CD4-positive, alpha-beta T cell (primary cell): ENCODE results near the gene SFMBT1. TPM values are rescaled to one million over a fixed set of nuclear protein-coding genes. Genes with fewer than 3 reads are reported as not detected.

Experiments
- ATAC-seq: fragments of 200-7000 bp; cut with Tn5 transposase; one replicate; pipeline ENCODE4 v1.10.0; 2022; ENCODE audit warnings: mild to moderate bottlenecking; ENCODE audit not compliant: poor library complexity
- CTCF ChIA-PET: fragments of 350-600 bp; sonication (Branson Sonifier 250); formaldehyde crosslinking; loops from one replicate; lab custom pipeline; 2021; ENCODE audit warnings: antibody characterized with exemption, inconsistent platforms; lab: Charles Lee
- POLR2A ChIA-PET: fragments of 350-600 bp; sonication (Branson Sonifier 250); formaldehyde crosslinking; loops from one replicate; lab custom pipeline; 2021; ENCODE audit warnings: antibody characterized with exemption, inconsistent platforms; lab: Charles Lee
- DNase-seq, 14 experiments: peaks; one replicate each; pipeline ENCODE4 v3.0.0-alpha.2; 2013 to 2020; ENCODE audit warnings: mixed read lengths in 2 of 14
- H3K27ac ChIP-seq, 2 donors: one replicate each; pipeline versions ENCODE4 v1.5.1 to v1.7.0; 2013; ENCODE audit warnings: low read length in 2 of 2, low read depth in 1 of 2, mild to moderate bottlenecking in 1 of 2
- H3K27me3 ChIP-seq, 2 experiments: 1 replicate in 1 of 2; 2 replicates in 1 of 2; pipeline versions ENCODE4 v1.6.1 to v1.7.0; 2013; ENCODE audit warnings: low read length in 2 of 2, control low read depth in 1 of 2, mild to moderate bottlenecking in 1 of 2, moderate library complexity in 1 of 2; ENCODE audit not compliant: insufficient read depth in 2 of 2, control insufficient read depth in 1 of 2
- H3K36me3 ChIP-seq: one replicate; pipeline ENCODE4 v1.6.1; 2013; ENCODE audit warnings: low read length, control low read depth; ENCODE audit not compliant: insufficient read depth
- H3K4me1 ChIP-seq: one replicate; pipeline ENCODE4 v1.6.1; 2013; ENCODE audit warnings: low read length, control low read depth; ENCODE audit not compliant: insufficient read depth
- H3K4me3 ChIP-seq: one replicate; pipeline ENCODE4 v1.5.1; 2013; ENCODE audit warnings: mild to moderate bottlenecking, low read length, moderate library complexity
- H3K9me3 ChIP-seq, 2 experiments: 1 replicate in 1 of 2; 2 replicates in 1 of 2; pipeline versions ENCODE4 v1.6.1 to v1.7.0; 2013; ENCODE audit warnings: low read length in 2 of 2, mild to moderate bottlenecking in 2 of 2, control low read depth in 1 of 2, moderate library complexity in 1 of 2; ENCODE audit not compliant: control insufficient read depth in 1 of 2, insufficient read depth in 1 of 2
- H3K27ac Mint-ChIP-seq: one replicate; pipeline ENCODE4 v1.8.0; 2020; ENCODE audit warnings: mixed read lengths
- H3K27me3 Mint-ChIP-seq: one replicate; pipeline ENCODE4 v1.8.0; 2021; ENCODE audit warnings: mixed read lengths
- H3K36me3 Mint-ChIP-seq: one replicate; pipeline ENCODE4 v1.8.0; 2021; ENCODE audit warnings: low read depth, mixed read lengths
- H3K4me1 Mint-ChIP-seq: one replicate; pipeline ENCODE4 v1.8.0; 2021; ENCODE audit warnings: low read depth, mixed read lengths
- H3K4me3 Mint-ChIP-seq: one replicate; pipeline ENCODE4 v1.8.0; 2020; ENCODE audit warnings: mild to moderate bottlenecking, mixed read lengths
- H3K9me3 Mint-ChIP-seq: one replicate; pipeline ENCODE4 v1.8.0; 2020; ENCODE audit warnings: mixed read lengths
- CTCF ChIP-seq: fragments of 200-600 bp; IDR thresholded peaks from one replicate; pipeline ENCODE4 v1.8.0; 2022; ENCODE audit warnings: antibody characterized with exemption, mild to moderate bottlenecking
- intact Hi-C, 2 experiments: fragments of 100-400 bp; cut with DNase I in 1 of 2; cut with micrococcal nuclease in 1 of 2; formaldehyde crosslinking; loops; one replicate each; pipeline versions ENCODE4 v1.15.1 to v1.9.0; 2023 to 2025; cut with DNase I, micrococcal nuclease
- total RNA-seq, 174 experiments: library from RNA in 2 of 174; stranded (reverse) in 2 of 174; gene quantifications; one replicate each; pipeline ENCODE4 v1.2.3 and lab custom pipeline; 2021 to 2026

The SFMBT1 gene
- total RNA-seq, 2 experiments from 2014 or later = 54.3 to 55.9 TPM

GRCh38 chr3:53011324-53011723 is 34.5 kb downstream of the SFMBT1 start:
- peaks cover 3% of the 10 kb centered on the region for H3K36me3 ChIP-seq
- H3K9me3 Mint-ChIP-seq = no peaks in the 10 kb centered on the region
- peaks cover 31% of the 10 kb centered on the region for H3K36me3 Mint-ChIP-seq
- POLR2A ChIA-PET = interaction anchor here (0.8 kb wide), 1 partner anchor 12 kb away, joined by 3 read pairs; no protein-coding TSS in a partner anchor
- no peak for TF ChIP-seq CTCF
- no peak overlapping the region for H3K4me3 ChIP-seq
- H3K27me3 ChIP-seq = no peaks in the 10 kb centered on the region
- no peaks in the 10 kb centered on the region for H3K27me3 Mint-ChIP-seq
- peaks cover 50% of the 10 kb centered on the region for H3K4me1 Mint-ChIP-seq
- ATAC-seq = no peak
- intact Hi-C loops = no loop called here
- H3K27ac Mint-ChIP-seq = peak overlapping the region; percentile 18
- no peak for DNase-seq
- H3K9me3 ChIP-seq = no peaks in the 10 kb centered on the region
- no peak overlapping the region for H3K4me3 Mint-ChIP-seq
- CTCF ChIA-PET = no interaction called here
- H3K4me1 ChIP-seq = peaks cover 13% of the 10 kb centered on the region
- H3K27ac ChIP-seq = no peak overlapping the region

- CTCF ChIA-PET = interaction anchor here (0.6 to 0.8 kb wide), 2 partner anchors 36 to 74 kb away, joined by 3 read pairs; partner anchors contain the start of gene SFMBT1
- Mint-ChIP-seq H3K9me3 (no peaks in the 10 kb centered on the region), H3K27ac (no peak overlapping the region), H3K27me3 (no peaks in the 10 kb centered on the region), H3K4me3 (no peak overlapping the region), H3K36me3 (peaks cover 32% of the 10 kb centered on the region), H3K4me1 (peaks cover 61% of the 10 kb centered on the region)
- intact Hi-C loops = no loop called here
- Histone ChIP-seq H3K4me1 (peaks cover 13% of the 10 kb centered on the region), H3K27ac (no peak overlapping the region), H3K27me3 (no peaks in the 10 kb centered on the region), H3K36me3 (no peaks in the 10 kb centered on the region), H3K9me3 (no peaks in the 10 kb centered on the region), H3K4me3 (no peak overlapping the region)
- ATAC-seq (no peak), DNase-seq (no peak)
- POLR2A ChIA-PET = interaction anchor here (0.7 to 1.2 kb wide), 3 partner anchors 25 to 30 kb away, joined by 3 to 4 read pairs (median 3); no protein-coding TSS in a partner anchor
- no peak for TF ChIP-seq CTCF
These were observed 35.9 kb downstream of the SFMBT1 start for GRCh38 chr3:53009826-53010539.

- no peak for TF ChIP-seq CTCF
- no peak for ATAC-seq
- Mint-ChIP-seq H3K27ac (no peak overlapping the region), H3K4me1 (peaks cover 72% of the 10 kb centered on the region), H3K9me3 (no peaks in the 10 kb centered on the region), H3K4me3 (no peak overlapping the region), H3K27me3 (no peaks in the 10 kb centered on the region), H3K36me3 (peaks cover 25% of the 10 kb centered on the region)
- no peak overlapping the region for H3K27ac ChIP-seq
- no peak for DNase-seq
- ChIA-PET CTCF (interaction anchor here (0.7 kb wide), 1 partner anchor 246 kb away, joined by 3 read pairs; no protein-coding TSS in a partner anchor), POLR2A (no interaction called here)
- no peaks in the 10 kb centered on the region for H3K36me3 ChIP-seq
- H3K4me3 ChIP-seq = no peak overlapping the region
- no peaks in the 10 kb centered on the region for H3K9me3 ChIP-seq
- H3K27me3 ChIP-seq = no peaks in the 10 kb centered on the region
- peaks cover 13% of the 10 kb centered on the region for H3K4me1 ChIP-seq
- intact Hi-C loops = no loop called here
These were observed 36.9 kb downstream of the SFMBT1 start for GRCh38 chr3:53008932-53009331.
